Mucosa of descending colon (tissue), 3 donors: ENCODE measurements around the gene MAEA. TPM values are rescaled to one million over a fixed set of nuclear protein-coding genes. Genes with fewer than 3 reads are reported as not detected.

Experiments
- ATAC-seq: fragments of 200-7000 bp; cut with Tn5 transposase; one replicate; pipeline ENCODE4 v1.9.1; 2020; ENCODE audit warnings: mild to moderate bottlenecking, moderate library complexity
- DNase-seq, 3 donors: peaks; one replicate each; pipeline ENCODE4 v3.0.0-alpha.2; 2020
- H3K36me3 ChIP-seq: fragments of 200-600 bp; one replicate; pipeline ENCODE4 v1.8.0; 2021; ENCODE audit warnings: low read depth, mild to moderate bottlenecking
- H3K4me1 ChIP-seq: fragments of 200-600 bp; one replicate; pipeline ENCODE4 v1.8.0; 2021; ENCODE audit warnings: low read depth, mild to moderate bottlenecking
- H3K4me3 ChIP-seq: fragments of 200-600 bp; one replicate; pipeline ENCODE4 v1.8.0; 2021; ENCODE audit warnings: mild to moderate bottlenecking
- H3K9me3 ChIP-seq: fragments of 200-600 bp; one replicate; pipeline ENCODE4 v1.8.0; 2021; ENCODE audit warnings: mild to moderate bottlenecking
- CTCF ChIP-seq: fragments of 200-600 bp; IDR thresholded peaks from one replicate; pipeline ENCODE4 v1.8.0; 2022; ENCODE audit warnings: antibody characterized with exemption, mild to moderate bottlenecking
- intact Hi-C, 2 donors: fragments of 100-400 bp; cut with DNase I in 1 of 2; cut with micrococcal nuclease in 1 of 2; formaldehyde crosslinking; loops; one replicate each; pipeline versions ENCODE4 v1.11.0 to v1.11.1; 2022; cut with DNase I, micrococcal nuclease
- total RNA-seq, 3 donors: library from RNA; stranded (reverse); fragmentation: NEBNext Ultra II Directional in 2 of 3; extraction: Animal tissue kit (Norgen Biotek cat#: 25700) in 2 of 3; gene quantifications; one replicate each; pipeline versions ENCODE4 v1.2.1 to v1.2.4, GENCODE V29; 2021 to 2023
- donor health status: DM: no; HTN: no; CAD: no; lungs with moderate emphysema.
- donor health status: DM: no; HTN: no; CAD: no.
- donor health status: DM: no; HTN: yes; CAD: no.

The MAEA gene
- total RNA-seq, 3 donors from 2014 or later = 75.5 to 112 (median 98.4) TPM

DNA sequence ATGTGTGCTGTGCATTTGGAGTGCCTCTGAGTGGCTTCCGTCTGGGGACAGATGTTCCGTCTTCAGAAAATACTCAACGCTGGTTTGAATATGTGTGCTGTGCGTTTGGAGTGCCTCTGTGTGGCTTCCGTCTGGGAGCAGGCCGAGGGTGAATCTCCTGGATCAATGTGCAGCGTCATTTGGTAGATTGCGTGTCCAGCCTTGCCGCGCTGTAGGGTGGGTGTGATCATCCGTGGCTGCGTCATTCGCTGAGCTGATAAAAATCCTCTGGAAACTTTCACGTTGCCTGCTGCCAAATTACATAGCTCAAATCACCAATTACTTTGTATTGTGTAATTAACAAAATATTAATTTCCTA is 69.4 kb downstream of the MAEA start:
- ATAC-seq (no peak), DNase-seq (no peak)
- no peak for TF ChIP-seq CTCF
- Histone ChIP-seq H3K4me3 (no peak overlapping the region), H3K4me1 (no peaks in the 10 kb centered on the region), H3K9me3 (no peaks in the 10 kb centered on the region), H3K36me3 (no peaks in the 10 kb centered on the region)
- intact Hi-C loops = loop anchor here in 1 of 2 donors (10.0 kb wide), 3 partner anchors 104 to 266 kb away; no protein-coding TSS in a partner anchor

DNA sequence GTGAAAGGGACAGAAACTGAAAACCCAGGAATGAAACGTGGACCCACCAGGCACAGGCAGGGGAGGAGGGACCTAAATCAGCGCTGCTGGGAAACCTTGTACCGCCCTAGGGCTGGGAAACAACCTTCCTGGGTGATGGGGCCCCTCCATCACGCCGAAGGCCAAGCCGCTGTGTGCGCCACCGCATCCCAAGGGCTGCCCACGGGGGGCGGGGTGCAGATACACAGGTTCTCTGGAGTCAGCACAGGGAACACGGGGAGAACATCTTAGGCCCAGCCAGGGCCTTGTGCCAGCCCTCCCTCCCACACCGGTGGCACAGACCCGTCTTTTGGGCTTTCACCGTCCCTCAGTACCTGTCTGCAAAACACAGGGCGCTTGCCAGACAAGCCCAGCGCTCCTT is 70.3 kb downstream of the MAEA start:
- no peak for TF ChIP-seq CTCF
- no peaks in the 10 kb centered on the region for H3K9me3 ChIP-seq
- no peaks in the 10 kb centered on the region for H3K36me3 ChIP-seq
- intact Hi-C loops = loop anchor here in 1 of 2 donors (10.0 kb wide), 3 partner anchors 105 to 265 kb away; no protein-coding TSS in a partner anchor
- no peaks in the 10 kb centered on the region for H3K4me1 ChIP-seq
- no peak overlapping the region for H3K4me3 ChIP-seq
- ATAC-seq (no peak), DNase-seq (no peak)

GRCh38 chr4:1360423-1361283 is 71.0 kb downstream of the MAEA start:
- intact Hi-C loops = no loop called here
- Histone ChIP-seq H3K36me3 (no peaks in the 10 kb centered on the region), H3K4me3 (no peak overlapping the region), H3K4me1 (no peaks in the 10 kb centered on the region), H3K9me3 (no peaks in the 10 kb centered on the region)
- no peak for ATAC-seq
- no peak for DNase-seq
- TF ChIP-seq CTCF = no peak

GRCh38 chr4:1361431-1361830 is 71.7 kb downstream of the MAEA start:
- Histone ChIP-seq H3K4me3 (no peak overlapping the region), H3K9me3 (no peaks in the 10 kb centered on the region), H3K4me1 (no peaks in the 10 kb centered on the region), H3K36me3 (no peaks in the 10 kb centered on the region)
- ATAC-seq = no peak
- intact Hi-C loops = no loop called here
- TF ChIP-seq CTCF = no peak
- no peak for DNase-seq

GRCh38 chr4:1362046-1362445 is 72.4 kb downstream of the MAEA start:
- Histone ChIP-seq H3K4me3 (no peak overlapping the region), H3K36me3 (no peaks in the 10 kb centered on the region), H3K4me1 (no peaks in the 10 kb centered on the region), H3K9me3 (no peaks in the 10 kb centered on the region)
- no peak for DNase-seq
- no peak for ATAC-seq
- intact Hi-C loops = no loop called here
- TF ChIP-seq CTCF = no peak
